HT1080 (cell line): ENCODE data around the gene CAMTA1. TPM values are rescaled to one million over a fixed set of nuclear protein-coding genes. Genes with fewer than 3 reads are reported as not detected.

ENCODE experiments used
- DNase-seq: peaks from one replicate; pipeline ENCODE4 v3.0.0-alpha.2; 2015; ENCODE audit warnings: low read depth
- total RNA-seq: library from RNA; depleted of rRNA; stranded (reverse); fragments of >200 nt; shearing (Covaris generic); gene quantifications from 2 replicates; pipeline ENCODE4 v1.2.3, GENCODE V29; 2014

CAMTA1 gene
- total RNA-seq, 1 experiment from 2014 or later, result 59.2 TPM

- no peak for DNase-seq
Observed at GRCh38 chr1:6975331-6976043, 190.2 kb downstream of the CAMTA1 start.

DNA sequence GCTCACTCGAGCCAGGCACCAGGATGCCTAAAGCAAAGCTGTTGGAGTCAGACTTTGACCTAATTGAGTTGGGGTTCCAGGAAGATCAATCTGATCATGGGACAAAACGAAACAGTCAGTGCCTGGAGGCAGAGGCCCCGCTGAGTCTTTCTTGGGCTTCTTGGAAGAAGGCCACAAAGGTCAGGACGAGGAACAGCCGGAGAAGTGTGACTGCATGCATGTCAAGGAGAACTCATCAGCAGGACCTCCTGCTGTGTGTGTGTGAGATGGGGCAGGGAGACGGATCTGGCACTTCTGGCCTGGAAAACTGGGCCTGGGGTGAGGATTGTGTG, 190.8 kb downstream of the CAMTA1 start:
- DNase-seq, result no peak

GRCh38 chr1:6979003-6979613, 193.9 kb downstream of the CAMTA1 start:
- DNase-seq, result no peak

DNA sequence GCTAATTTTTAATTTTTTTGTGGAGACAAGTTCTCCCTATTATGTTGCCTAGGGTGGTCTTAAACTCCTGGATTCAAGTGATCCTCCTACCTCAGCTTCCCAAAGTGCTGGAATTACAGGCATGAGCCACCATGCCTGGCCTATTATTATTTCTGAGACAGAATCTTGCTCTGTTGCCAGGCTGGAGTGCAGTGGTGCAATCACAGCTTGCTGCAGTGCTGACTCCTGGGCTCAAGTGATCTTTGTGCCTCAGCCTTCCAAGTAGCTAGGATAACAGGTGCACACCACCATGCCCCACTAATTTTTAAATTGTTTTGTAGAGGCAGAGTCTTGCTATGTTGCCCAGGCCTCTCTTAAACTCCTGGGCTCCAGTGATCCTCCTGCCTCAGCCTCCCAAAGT, 196.3 kb downstream of the CAMTA1 start:
- no peak for DNase-seq

DNA sequence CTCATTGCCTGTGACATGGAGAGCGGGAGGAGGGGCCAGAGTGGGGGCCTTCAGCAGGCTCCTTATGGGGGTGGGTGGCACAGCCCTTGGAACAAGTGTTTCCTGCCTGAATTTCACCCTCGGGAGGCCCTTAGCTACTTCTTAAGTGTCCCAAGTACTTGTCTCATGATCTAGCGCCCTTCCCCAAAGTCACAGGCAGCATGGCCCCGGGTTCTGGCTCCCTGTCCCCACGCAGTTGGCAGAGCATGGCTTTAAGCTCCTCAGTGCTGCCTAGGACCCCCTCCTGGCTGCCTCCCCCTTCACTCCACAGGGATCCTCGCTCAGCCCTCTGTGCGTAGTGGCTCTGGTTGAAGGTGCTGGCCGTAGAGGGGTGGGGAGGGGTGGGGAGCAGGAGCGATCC, 197.2 kb downstream of the CAMTA1 start:
- DNase-seq, result no peak

GRCh38 chr1:6982860-6983259, 197.6 kb downstream of the CAMTA1 start:
- DNase-seq, result no peak

GRCh38 chr1:6984536-6984935, 199.3 kb downstream of the CAMTA1 start:
- no peak for DNase-seq

GRCh38 chr1:6984986-6985385, 199.7 kb downstream of the CAMTA1 start:
- no peak for DNase-seq

DNA sequence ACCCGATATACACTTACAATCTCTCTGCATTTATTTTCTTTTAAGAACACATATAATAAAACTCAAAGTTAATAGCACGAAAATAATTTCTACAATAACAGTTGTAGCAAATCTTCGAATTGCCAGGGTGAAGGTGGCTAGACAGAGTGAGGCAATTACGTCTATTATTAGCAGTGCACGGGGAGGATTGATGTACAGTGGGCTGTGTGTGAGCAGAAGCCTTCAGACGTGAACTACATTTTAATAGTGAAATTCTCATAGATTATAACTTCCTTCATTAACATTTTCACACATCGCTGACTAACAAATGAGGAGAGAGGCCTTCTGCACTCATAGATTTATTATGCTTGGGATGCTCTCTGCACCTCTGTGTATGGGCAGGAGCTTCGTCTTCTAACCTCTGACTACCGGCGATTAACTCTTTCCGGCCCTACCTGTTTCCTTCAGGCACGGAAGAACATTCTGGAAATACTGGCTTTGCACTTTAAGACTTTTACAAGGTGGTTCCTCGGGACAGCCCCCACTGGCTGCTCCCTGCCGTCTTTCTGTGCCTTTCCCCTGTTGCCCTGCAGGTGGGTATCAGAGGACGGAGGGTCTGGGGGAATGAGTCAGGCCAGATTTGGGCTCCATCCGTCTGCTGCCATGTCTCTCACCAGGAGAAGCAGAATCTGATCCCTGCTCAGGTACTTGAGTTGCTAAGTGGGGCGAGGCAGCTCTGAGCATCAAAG, 200.5 kb downstream of the CAMTA1 start:
- DNase-seq, result no peak

DNA sequence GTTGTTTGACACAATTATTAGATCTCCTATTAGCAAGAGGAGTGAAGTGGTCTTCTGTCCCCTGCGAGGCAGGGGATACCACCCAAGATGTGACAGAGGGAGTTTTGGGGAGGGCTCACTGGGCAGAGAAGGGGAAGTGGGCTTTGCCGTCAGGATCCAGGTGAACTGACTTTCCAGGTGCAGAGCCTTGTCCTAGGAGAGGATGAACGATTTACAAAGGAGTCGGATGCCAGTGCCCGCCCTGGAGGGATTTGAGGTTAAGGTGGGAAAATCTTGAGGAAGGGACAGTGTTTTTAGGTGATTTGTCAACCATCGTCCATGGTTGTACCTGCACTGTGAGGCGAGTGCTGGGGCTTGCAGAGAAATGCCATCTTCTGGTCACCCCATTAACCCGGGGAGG, 201.0 kb downstream of the CAMTA1 start:
- DNase-seq, result no peak

DNA sequence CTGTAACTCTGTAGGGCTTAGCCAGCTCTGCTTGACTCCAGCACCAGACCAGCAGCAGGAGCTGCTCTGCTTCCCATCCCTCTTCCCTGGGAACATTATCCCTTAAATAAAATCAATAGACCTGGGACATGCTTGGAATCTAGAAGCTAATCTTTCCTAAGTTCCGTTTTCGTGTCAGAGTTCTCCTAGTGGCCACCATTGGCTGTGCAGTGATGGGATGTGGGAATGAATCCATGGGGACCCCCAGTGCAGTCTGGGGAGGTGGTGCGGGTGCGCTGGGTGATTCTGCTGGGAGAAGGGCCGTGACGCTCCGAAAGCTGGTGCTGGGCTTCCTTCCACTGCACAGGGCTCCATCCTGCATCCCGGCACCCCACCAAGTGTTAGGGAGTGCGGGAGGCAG, 202.7 kb downstream of the CAMTA1 start:
- DNase-seq, result no peak

DNA sequence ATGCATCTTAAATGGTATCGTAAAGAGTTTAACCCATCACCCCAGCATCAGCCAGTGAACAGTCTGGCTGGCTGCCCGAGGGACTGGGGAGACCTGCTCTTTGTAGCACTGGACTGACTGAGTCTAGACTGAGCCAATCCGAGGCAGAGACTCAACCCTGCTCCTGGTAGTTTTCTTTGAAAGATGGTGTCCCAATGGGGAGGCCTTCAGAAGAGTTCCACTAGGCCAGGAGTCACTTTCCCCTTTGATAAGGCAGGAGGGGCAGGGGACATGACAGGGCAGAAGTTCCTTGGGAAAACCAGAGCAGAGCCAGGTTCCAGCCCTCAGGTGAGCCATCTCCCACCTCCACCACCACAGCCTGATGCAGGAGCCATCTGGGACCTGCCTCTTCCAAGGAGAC, 203.5 kb downstream of the CAMTA1 start:
- DNase-seq, result no peak

- no peak for DNase-seq
Observed at GRCh38 chr1:6989212-6990159, 204.2 kb downstream of the CAMTA1 start.

GRCh38 chr1:6991266-6991665, 206.0 kb downstream of the CAMTA1 start:
- DNase-seq, result peak; percentile 79

- DNase-seq, result no peak
Observed at GRCh38 chr1:6995789-6996188, 210.5 kb downstream of the CAMTA1 start.

DNA sequence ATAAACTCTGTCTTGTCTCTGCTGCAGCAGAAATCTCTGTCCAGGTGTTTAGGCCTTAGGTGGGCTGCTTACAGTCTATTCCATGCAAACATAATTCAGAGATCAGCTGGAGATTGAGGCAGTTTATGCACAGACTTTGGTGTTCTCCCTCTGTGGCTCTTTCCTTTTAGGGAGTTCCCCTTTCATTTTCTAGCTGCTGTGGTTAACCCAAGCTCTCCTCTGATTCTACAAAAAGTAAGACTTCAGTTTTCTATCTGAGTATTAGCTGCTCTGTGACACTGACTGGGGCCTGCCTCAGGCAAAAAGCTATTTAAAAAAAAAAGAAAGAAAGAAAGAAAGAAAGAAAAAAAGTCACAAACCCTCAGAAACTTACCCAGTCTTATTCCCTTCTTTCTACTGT, 211.1 kb downstream of the CAMTA1 start:
- no peak for DNase-seq

DNA sequence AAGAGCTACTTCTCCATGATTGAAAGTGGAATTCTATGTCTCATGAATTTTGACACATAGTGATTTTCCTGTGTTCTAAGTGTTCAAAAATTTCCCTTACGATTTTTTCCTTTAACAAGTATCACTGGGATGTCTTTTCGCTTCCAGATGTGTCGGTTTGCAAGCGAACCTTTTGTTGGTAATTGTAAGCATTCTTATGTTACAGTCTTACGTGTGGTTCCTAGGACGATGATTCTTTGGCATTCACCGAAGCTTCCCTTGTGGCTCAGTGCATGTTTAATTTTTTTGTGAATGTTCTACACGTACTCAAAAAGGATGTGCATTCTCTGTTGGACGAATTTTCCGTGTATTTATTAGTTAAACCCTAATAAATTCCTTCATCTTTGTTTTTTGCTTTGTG, 211.6 kb downstream of the CAMTA1 start:
- no peak for DNase-seq

GRCh38 chr1:6998267-6998666, 213.0 kb downstream of the CAMTA1 start:
- DNase-seq, result peak; percentile 15

- no peak for DNase-seq
Observed at GRCh38 chr1:6999826-7000225, 214.6 kb downstream of the CAMTA1 start.

GRCh38 chr1:7000720-7001119, 215.5 kb downstream of the CAMTA1 start:
- DNase-seq, result no peak

- peak; percentile 11 for DNase-seq
Observed at GRCh38 chr1:7002728-7003127, 217.5 kb downstream of the CAMTA1 start.

DNA sequence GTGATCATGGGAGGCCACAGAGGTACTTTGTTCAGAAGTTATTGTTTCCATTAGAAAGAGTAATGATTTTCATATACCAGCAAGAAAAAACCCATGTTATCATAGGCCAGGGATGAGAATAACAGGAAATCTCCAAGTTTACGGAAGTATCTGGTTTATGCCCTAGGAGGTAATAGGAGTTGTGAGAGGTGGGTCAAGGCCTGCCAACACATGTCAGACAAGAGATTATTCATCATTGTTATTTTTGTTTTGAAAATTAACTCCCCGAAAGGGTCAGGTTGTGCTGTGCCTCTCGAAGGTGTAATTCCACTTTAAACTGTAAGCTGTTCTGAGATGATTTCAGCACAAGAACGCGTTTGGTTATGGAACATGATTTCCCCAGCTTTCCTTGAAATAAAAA, 218.4 kb downstream of the CAMTA1 start:
- no peak for DNase-seq
